ENCODE data around the gene PPAN.

The PPAN gene, protein sequence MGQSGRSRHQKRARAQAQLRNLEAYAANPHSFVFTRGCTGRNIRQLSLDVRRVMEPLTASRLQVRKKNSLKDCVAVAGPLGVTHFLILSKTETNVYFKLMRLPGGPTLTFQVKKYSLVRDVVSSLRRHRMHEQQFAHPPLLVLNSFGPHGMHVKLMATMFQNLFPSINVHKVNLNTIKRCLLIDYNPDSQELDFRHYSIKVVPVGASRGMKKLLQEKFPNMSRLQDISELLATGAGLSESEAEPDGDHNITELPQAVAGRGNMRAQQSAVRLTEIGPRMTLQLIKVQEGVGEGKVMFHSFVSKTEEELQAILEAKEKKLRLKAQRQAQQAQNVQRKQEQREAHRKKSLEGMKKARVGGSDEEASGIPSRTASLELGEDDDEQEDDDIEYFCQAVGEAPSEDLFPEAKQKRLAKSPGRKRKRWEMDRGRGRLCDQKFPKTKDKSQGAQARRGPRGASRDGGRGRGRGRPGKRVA

DNA sequence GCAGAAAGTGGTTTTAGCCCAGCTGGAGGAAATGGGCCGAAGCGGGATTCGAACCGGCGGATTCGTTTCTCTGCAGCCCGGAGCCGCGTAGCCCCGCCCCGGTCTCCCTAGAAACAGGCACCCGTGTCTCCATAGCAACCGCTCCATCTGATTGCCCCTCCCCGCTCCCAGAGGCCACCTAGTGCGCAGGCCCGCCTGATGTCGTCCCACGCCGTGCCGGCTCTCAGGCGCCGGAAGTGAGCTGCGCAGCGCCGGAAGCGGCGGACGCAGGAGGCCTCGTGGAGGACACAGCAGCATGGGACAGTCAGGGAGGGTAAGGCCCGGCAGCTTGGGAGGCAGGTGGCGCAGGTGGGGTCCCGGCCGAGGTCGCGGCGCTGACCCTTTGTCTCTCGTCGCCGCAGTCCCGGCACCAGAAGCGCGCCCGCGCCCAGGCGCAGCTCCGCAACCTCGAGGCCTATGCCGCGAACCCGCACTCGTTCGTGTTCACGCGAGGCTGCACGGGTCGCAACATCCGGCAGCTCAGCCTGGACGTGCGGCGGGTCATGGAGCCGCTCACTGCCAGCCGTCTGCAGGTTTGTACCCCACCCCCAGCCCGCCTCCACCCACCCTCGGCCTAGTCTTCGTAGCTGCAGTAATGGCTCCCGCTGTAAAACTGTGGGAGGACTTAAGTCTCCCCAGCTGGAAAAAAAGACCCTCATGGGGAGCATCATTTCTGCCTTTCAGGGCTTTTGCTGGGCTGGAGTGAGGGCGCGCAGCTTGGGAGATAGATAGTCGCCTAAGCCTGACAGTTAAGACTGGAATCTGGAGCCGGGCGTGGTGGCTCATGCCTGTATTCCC, at the start of gene PPAN:
PPAN (plus strand) TSS at position 263 of the 837 bp plus-strand sequence; CDS start at position 296, 33 bp downstream.
- DNase-seq (ENCODE audit: low read depth in 2 of 2), result peak; percentile 91 to 95

- DNase-seq (ENCODE audit: low read depth in 2 of 2), result no peak
These were observed 44.3 kb upstream of the PPAN start for GRCh38 chr19:10061717-10062310.

- DNase-seq (ENCODE audit: low read depth in 2 of 2), result no peak
These were observed 38.0 kb upstream of the PPAN start for GRCh38 chr19:10068205-10068604.

DNA sequence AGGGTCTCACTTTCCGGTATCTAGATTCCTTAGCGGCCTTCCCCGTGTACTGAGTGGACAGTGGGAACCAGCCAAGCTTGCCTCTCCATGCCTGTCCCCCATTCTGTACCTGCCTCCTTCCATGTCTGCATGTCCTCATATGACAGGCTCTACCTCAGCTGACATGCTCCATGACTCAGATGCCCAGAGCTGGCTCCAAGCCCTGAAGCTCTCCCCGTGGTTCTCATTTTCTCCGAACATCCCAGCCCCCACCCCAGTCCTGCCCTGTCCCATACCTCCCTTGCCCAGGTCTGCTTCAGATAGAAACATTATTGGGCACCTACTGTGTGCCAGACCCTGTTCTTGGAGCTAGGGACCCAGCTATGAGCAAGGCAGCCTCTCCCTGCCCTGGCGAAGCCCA, 37.1 kb upstream of the PPAN start:
- DNase-seq (ENCODE audit: low read depth in 2 of 2), result no peak

- DNase-seq (ENCODE audit: low read depth in 2 of 2), result no peak
These were observed 35.3 kb upstream of the PPAN start for GRCh38 chr19:10070730-10071446.

DNA sequence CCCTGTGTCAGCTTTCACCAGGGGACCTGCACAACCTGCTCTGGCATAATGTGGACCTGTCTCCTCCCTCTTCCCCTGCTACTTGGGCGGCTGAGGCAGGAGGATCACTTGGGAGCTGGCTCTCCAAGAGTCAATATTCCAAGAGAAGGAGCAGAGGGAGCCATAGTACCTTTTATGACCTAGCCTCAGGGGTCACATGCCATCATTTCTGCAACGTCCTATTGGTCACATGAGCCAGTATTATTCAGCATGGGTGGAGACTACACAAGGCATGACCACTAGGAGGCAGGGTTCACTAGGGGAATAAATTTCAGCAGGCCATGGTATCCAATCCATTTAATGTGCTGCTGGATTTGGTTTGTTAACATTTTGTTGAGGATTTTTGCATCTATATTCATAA, 32.0 kb upstream of the PPAN start:
- no peak for DNase-seq (ENCODE audit: low read depth in 2 of 2)

- DNase-seq (ENCODE audit: low read depth in 2 of 2), result no peak
These were observed 29.6 kb upstream of the PPAN start for GRCh38 chr19:10076535-10076934.

GRCh38 chr19:10078329-10078728, 27.8 kb upstream of the PPAN start:
- no peak for DNase-seq (ENCODE audit: low read depth in 2 of 2)

DNA sequence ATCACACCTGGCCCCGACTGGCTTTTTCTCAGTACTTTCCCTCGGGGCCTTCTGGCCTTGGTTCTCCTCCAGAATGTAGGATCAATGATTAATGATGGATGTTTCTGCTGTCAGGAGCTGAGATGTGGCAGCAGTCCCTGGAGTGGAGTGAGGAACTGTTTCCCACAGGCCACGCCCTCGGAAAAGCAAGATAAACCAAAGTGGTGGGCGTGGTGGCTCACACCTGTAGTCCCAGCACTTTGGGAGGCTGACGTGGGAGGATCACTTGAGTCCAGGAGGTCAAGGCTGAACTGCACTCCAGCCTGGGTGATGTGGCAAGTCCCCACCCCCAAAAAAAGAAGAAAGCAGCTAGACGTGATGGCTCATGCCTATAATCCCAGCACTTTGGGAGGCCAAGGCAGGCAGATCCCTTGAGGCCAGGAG, 27.1 kb upstream of the PPAN start:
- DNase-seq (ENCODE audit: low read depth in 2 of 2), result no peak

- no peak for DNase-seq (ENCODE audit: low read depth in 2 of 2)
These were observed 22.3 kb upstream of the PPAN start for GRCh38 chr19:10083911-10084310.

- no peak for DNase-seq (ENCODE audit: low read depth in 2 of 2)
These were observed 21.4 kb upstream of the PPAN start for GRCh38 chr19:10084803-10085202.

DNA sequence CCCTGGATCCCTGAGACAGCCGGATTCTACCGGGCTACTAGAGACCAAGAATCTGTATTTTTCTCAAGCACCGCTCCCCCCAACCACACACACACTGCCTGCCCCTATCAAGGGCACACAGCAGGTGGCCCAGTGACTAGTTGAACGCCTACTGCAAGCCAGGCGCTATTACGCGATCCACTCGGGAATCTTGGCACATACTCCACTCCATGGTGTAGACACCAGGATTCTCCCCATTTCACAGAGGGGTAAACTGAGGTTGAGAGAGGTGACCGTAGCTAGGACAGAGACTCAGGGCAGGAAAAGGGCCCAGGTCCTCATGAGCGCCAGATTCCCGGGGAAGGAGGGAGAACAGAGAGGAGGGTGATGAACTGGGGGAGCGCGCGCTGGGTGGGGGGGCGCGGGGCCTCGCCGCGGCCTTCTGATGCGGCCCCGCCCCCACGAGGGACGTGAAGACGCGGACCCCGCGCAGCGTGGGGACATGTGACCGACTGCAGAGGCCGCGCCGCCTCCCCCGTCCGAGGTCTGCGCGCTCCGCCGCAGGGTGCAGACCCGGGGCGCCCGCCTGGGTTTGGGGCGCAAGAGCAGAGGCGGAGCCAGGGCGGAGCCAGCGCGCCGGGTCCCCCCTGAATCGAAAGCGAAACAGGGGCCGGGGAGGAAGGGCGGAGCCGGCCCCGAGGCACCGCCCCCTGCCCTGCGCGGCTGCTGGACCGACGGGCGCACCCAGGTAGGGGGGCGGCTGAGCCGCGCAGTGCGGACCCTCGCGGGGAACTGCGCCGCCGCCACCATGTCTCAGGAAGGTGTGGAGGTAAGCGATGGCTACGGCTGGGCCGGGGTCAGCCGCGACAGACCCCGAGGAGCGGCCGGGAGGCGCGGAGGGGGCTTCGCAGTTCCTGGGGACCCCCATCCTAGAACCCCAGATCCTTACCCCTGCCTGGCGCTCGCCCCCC, 20.2 kb upstream of the PPAN start, which contains the start of gene SHFL:
SHFL (plus strand) TSS at position 677 of the 950 bp plus-strand sequence; CDS start at position 788, 111 bp downstream.
- DNase-seq (ENCODE audit: low read depth in 2 of 2), result peak; percentile 71

DNA sequence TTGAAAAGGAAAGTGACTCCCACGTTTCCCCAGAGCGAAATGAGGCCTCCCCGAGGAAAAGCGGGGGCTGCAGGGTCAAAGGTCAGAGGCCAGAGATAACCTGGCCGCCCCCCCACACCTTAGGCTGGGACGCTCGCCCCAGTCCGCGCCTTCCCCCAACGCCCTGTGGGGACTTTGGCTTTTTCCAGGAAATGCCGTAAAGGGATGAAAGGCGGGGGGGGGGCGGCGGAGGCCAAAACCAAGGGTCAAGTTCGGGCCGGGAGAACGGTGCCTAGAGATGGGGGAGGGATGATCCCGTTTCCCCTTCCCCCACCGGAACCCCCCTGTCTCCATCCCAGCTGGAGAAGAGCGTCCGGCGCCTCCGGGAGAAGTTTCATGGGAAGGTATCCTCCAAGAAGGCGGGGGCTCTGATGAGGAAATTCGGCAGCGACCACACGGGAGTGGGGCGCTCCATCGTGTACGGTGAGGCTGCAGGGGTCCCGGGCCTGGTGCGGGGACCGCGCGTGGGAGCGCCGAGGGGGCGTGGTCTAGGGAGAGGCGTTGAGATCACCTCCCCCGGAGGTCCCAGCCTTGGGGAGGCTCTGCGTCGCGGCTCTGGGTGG, 19.5 kb upstream of the PPAN start:
- DNase-seq (ENCODE audit: low read depth in 2 of 2), result peak in 1 of 2 donors; percentile 39

DNA sequence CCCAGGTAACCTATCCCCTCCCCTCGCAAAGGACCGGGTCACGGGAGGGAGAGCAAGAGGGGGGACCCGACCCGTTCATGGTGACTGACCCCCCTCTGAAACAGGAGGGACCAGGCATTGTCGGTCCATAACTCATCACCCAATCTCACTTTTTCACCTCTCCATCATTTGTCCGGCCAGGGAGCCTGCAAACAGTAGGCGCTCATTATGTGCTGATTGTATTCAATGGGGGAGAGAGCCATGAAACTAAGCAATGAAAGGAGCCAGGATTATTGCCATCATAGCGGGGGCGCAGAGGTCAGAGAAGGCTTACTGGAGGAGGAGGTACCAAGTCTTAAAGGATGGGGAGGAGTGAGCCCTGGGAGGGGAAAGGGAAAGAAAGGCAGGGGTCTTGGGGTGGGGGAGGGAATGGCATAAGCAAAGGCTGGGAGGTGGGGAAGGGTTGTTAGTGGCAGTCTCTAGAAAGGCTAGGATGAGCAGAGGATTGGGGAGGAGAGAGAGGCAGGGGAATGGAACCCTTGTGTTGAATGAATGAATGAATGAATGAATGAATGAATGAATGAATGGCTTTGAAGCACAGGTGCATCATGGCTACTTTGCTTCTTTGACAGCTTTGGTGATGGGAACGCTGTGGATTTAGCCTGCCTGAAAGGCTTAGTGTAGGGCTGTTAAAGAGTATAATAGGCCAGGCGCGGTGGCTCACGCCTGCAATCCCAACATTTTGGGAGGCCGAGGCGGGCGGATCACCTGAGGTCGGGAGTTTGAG, 18.7 kb upstream of the PPAN start:
- DNase-seq (ENCODE audit: low read depth in 2 of 2), result no peak

GRCh38 chr19:10088949-10089554, 17.1 kb upstream of the PPAN start:
- DNase-seq (ENCODE audit: low read depth in 2 of 2), result no peak

DNA sequence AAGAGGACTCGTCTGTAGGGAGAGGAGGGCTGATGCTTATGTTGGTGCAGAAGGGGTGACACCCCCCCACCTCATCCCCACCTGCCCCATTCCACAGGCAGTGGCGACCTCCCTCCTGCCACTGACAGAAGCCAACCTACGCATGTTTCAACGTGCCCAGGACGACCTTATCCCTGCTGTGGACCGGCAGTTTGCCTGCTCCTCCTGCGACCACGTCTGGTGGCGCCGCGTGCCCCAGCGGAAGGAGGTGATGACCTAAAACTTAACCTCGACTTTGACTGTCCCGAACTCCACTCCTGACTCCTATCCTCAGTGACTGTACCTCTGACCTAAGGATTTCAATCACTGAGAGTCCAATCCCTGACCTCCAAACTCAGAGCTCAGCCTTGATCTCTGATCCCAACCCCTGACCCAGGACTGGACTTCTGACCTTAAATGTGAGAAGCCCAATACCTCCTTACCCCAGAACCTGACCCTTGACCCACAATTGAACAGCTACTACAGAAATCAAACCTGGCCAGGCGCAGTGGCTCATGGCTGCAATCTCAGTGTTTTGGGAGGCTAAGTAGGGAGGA, 16.3 kb upstream of the PPAN start:
- DNase-seq (ENCODE audit: low read depth in 2 of 2), result no peak

DNA sequence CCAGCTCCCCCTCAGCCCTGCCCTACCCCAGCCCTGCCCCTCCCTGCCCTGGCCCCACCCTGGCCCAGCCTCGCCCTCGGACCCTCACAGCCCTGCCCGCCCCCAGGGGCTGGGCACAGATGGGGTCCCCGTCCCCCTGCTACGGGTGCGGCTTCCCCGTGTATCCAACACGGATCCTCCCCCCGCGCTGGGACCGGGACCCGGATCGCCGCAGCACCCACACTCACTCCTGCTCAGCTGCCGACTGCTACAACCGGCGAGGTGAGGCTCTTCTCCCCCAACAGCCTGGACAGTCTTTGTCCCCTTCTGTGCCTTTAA, 14.8 kb upstream of the PPAN start:
- DNase-seq (ENCODE audit: low read depth in 2 of 2), result no peak

GRCh38 chr19:10091895-10092641, 14.1 kb upstream of the PPAN start:
- DNase-seq (ENCODE audit: low read depth in 2 of 2), result no peak

All from activated CD8-positive, alpha-beta memory T cell treated with anti-CD3 and anti-CD28 coated beads for 4 hours (primary cell).